ENCODE results near the gene ORM2.

The ORM2 gene

DNA sequence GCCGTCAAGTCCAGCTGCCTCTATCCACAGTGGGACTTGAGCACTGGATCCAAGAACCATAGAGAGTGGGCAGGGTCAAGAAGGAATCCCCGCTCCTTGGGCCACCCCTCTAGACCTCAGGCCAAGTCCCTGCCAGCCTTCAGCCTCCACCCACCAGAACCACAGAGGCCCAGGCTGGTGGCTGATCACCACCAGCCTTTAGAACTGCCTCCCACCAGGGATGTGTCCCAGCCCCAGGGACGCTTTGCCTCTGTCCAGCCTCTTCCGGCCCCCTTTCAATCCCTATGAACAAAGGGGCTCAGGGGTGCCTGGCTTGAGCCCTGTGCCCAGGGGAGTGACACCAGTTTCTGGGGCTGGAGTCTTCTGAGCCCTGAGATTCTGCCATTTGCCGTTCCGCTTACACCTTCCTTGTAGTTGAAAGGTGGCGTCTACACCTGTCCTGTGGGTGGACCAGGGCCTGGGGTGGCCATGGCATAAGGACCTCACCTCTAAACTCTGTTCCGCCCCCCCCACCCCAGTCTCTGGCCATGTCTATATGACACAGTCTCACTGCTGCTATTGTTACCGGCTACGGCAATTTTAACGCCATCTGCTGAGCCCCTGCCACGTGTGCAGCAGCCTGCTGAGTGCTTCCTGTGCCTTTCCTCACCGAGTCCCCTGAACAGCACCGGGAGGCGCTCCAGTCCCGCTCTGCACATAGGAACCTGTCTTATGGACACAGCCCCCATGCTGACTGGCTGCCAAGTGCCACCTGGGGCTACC lies 42.5 kb upstream of the ORM2 start:
- TF ChIP-seq, protein P1, sequence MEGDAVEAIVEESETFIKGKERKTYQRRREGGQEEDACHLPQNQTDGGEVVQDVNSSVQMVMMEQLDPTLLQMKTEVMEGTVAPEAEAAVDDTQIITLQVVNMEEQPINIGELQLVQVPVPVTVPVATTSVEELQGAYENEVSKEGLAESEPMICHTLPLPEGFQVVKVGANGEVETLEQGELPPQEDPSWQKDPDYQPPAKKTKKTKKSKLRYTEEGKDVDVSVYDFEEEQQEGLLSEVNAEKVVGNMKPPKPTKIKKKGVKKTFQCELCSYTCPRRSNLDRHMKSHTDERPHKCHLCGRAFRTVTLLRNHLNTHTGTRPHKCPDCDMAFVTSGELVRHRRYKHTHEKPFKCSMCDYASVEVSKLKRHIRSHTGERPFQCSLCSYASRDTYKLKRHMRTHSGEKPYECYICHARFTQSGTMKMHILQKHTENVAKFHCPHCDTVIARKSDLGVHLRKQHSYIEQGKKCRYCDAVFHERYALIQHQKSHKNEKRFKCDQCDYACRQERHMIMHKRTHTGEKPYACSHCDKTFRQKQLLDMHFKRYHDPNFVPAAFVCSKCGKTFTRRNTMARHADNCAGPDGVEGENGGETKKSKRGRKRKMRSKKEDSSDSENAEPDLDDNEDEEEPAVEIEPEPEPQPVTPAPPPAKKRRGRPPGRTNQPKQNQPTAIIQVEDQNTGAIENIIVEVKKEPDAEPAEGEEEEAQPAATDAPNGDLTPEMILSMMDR (IDR thresholded peaks at IDR 0.05; ENCODE audit: low read depth, low read length, poor library complexity, severe bottlenecking), result no peak
- TF ChIP-seq EZH2phosphoT487 (IDR thresholded peaks at IDR 0.05; ENCODE audit: borderline replicate concordance, low read length), result no peak
- Histone ChIP-seq H3K4me2 (ENCODE audit: low read length) (no peak overlapping the region), H3K36me3 (ENCODE audit: control insufficient read depth, low read length) (peaks cover 2% of the 10 kb centered on the region), H3K27ac (ENCODE audit: low read depth, low read length) (no peak overlapping the region), H3K4me3 (ENCODE audit: low read length) (no peak overlapping the region), H3K9me3 (ENCODE audit: control insufficient read depth, insufficient read depth, low read length) (no peaks in the 10 kb centered on the region), H3K4me1 (ENCODE audit: control insufficient read depth, low read length) (no peaks in the 10 kb centered on the region), H3F3A (ENCODE audit: control insufficient read depth, insufficient read depth) (no peaks in the 10 kb centered on the region), H3K79me2 (ENCODE audit: control insufficient read depth, low read length) (no peaks in the 10 kb centered on the region), H3K27me3 (ENCODE audit: control insufficient read depth, low read length) (no peaks in the 10 kb centered on the region), H4K20me1 (ENCODE audit: control insufficient read depth, insufficient read depth, low read depth, low read length) (no peaks in the 10 kb centered on the region), H3K9me2 (replicated peaks; ENCODE audit: control insufficient read depth, low read length) (no peaks in the 10 kb centered on the region)

DNA sequence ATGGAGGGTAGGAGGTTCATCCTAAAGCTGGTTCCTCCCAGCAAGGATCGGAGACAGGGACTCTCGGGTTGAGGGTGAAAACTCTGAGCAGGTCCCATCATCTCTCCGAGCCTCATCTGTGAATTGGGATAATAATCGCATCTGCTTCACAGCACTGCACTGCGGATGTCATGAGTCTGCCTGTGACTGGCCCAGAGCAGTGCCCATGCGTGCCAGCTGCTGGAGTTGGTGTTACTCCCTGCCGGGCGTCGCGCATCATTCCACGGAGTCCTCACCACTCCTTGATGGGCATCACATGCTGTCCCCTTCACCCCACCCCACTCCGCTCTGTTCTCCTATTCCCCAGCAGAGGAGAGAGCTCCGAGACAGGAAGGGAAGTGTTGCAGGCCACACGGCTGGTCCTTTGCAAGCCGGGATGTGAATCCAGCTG lies 41.9 kb upstream of the ORM2 start:
- Histone ChIP-seq H3K27ac (ENCODE audit: low read depth, low read length) (no peak overlapping the region), H3K79me2 (ENCODE audit: control insufficient read depth, low read length) (no peaks in the 10 kb centered on the region), H4K20me1 (ENCODE audit: control insufficient read depth, insufficient read depth, low read depth, low read length) (no peaks in the 10 kb centered on the region), H3K4me2 (ENCODE audit: low read length) (no peak overlapping the region), H3K9me3 (ENCODE audit: control insufficient read depth, insufficient read depth, low read length) (no peaks in the 10 kb centered on the region), H3K36me3 (ENCODE audit: control insufficient read depth, low read length) (peaks cover 8% of the 10 kb centered on the region), H3K27me3 (ENCODE audit: control insufficient read depth, low read length) (no peaks in the 10 kb centered on the region), H3K9me2 (replicated peaks; ENCODE audit: control insufficient read depth, low read length) (no peaks in the 10 kb centered on the region), H3F3A (ENCODE audit: control insufficient read depth, insufficient read depth) (no peaks in the 10 kb centered on the region), H3K4me3 (ENCODE audit: low read length) (no peak overlapping the region), H3K4me1 (ENCODE audit: control insufficient read depth, low read length) (no peaks in the 10 kb centered on the region)
- TF ChIP-seq, protein P1 (IDR thresholded peaks at IDR 0.05; ENCODE audit: low read depth, low read length, poor library complexity, severe bottlenecking), result no peak
- no peak for TF ChIP-seq EZH2phosphoT487 (IDR thresholded peaks at IDR 0.05; ENCODE audit: borderline replicate concordance, low read length)

DNA sequence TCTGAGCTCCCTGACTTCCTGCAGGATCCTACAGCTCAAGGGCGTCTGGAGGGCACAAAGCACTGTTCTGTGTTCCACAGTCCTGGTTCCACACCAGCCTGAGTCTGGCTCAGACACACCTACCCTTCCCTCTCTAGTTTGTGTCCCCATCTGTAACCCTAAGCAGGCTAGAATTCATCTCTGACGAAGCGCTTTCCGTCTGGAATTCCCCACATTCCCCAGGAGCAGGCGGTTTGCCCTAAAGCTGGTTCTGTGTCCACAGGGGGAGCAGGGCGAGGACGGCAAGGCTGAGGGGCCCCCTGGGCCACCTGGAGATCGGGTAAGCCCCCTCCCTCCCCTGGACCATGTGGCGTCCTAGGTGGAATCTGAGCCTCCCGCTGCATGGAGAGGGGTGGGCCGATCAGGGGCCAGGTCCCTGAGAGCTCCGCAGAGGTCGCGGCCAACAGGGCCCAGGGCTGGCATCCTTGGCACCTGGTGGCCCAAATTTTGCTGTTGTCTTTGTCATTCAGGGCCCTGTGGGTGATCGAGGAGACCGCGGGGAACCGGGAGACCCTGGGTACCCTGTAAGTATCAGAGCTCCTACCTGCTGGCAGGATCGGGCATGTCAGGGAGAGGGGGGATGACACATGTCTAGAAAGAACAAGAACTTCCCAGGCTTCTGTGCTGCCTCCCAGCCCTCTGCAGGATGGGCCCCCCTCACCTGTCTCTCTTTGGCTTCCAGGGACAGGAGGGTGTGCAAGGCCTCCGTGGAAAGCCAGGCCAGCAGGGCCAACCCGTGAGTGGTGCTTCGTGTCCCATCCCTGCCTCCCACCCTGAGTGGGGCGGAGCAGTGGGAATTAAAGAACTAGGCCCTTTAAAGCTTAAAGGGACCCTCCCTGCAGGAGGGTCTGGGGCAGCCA lies 41.2 kb upstream of the ORM2 start:
- H3K27ac ChIP-seq (ENCODE audit: low read depth, low read length), result no peak overlapping the region
- H3F3A ChIP-seq (ENCODE audit: control insufficient read depth, insufficient read depth), result no peaks in the 10 kb centered on the region
- H3K9me3 ChIP-seq (ENCODE audit: control insufficient read depth, insufficient read depth, low read length), result no peaks in the 10 kb centered on the region
- TF ChIP-seq EZH2phosphoT487 (IDR thresholded peaks at IDR 0.05; ENCODE audit: borderline replicate concordance, low read length), result no peak
- TF ChIP-seq, protein P1 (IDR thresholded peaks at IDR 0.05; ENCODE audit: low read depth, low read length, poor library complexity, severe bottlenecking), result no peak
- no peak overlapping the region for H3K4me3 ChIP-seq (ENCODE audit: low read length)
- peaks cover 9% of the 10 kb centered on the region for H3K36me3 ChIP-seq (ENCODE audit: control insufficient read depth, low read length)
- no peaks in the 10 kb centered on the region for H3K4me1 ChIP-seq (ENCODE audit: control insufficient read depth, low read length)
- no peak overlapping the region for H3K4me2 ChIP-seq (ENCODE audit: low read length)
- H4K20me1 ChIP-seq (ENCODE audit: control insufficient read depth, insufficient read depth, low read depth, low read length), result no peaks in the 10 kb centered on the region
- H3K79me2 ChIP-seq (ENCODE audit: control insufficient read depth, low read length), result no peaks in the 10 kb centered on the region
- no peaks in the 10 kb centered on the region for H3K9me2 ChIP-seq (replicated peaks; ENCODE audit: control insufficient read depth, low read length)
- H3K27me3 ChIP-seq (ENCODE audit: control insufficient read depth, low read length), result no peaks in the 10 kb centered on the region

Measured in DOHH2 (cell line).